GM19452 (cell line): ENCODE measurements around the gene UBR1.
A peak's percentile ranks its signal among the peaks of the same experiment; 100 is the strongest.
"Not testable (repeated sequence)": the region's sequence is repeated elsewhere in the genome, so short reads cannot be mapped to it uniquely, and the experiment has no call there.

ENCODE experiments used
- ATAC-seq: cut with Tn5 transposase; IDR thresholded peaks from one replicate; pipeline ENCODE4 v1.9.1; 2021; ENCODE audit not compliant: unreplicated experiment

UBR1 gene

GRCh38 chr15:42984493-42985034, 121.3 kb downstream of the UBR1 start:
- ATAC-seq = no peak

GRCh38 chr15:42979113-42979512, 126.7 kb downstream of the UBR1 start:
- ATAC-seq = not testable (repeated sequence)

GRCh38 chr15:42974202-42974862, 131.5 kb downstream of the UBR1 start:
- ATAC-seq = no peak

GRCh38 chr15:42973114-42973513, 132.7 kb downstream of the UBR1 start:
- no peak for ATAC-seq

- no peak for ATAC-seq
Observed at GRCh38 chr15:42971830-42972229, 134.0 kb downstream of the UBR1 start.

- ATAC-seq = no peak
Observed at GRCh38 chr15:42964476-42964875, 141.4 kb downstream of the UBR1 start.

- ATAC-seq = no peak
Observed at GRCh38 chr15:42955518-42955917, 150.3 kb downstream of the UBR1 start.

- no peak for ATAC-seq
Observed at GRCh38 chr15:42954291-42954690, 151.5 kb downstream of the UBR1 start.

- ATAC-seq = not testable (repeated sequence)
Observed at GRCh38 chr15:42948898-42949297, 156.9 kb downstream of the UBR1 start.

GRCh38 chr15:42940527-42940926, 165.3 kb downstream of the UBR1 start:
- ATAC-seq = no peak

GRCh38 chr15:42939841-42940240, 166.0 kb downstream of the UBR1 start:
- no peak for ATAC-seq

- no peak for ATAC-seq
Observed at GRCh38 chr15:42937143-42937542, 168.7 kb downstream of the UBR1 start.

- no peak for ATAC-seq
Observed at GRCh38 chr15:42933886-42934667, 171.8 kb downstream of the UBR1 start.

GRCh38 chr15:42932833-42933515, 172.9 kb downstream of the UBR1 start:
- no peak for ATAC-seq

GRCh38 chr15:42931702-42932486, 173.9 kb downstream of the UBR1 start:
- no peak for ATAC-seq

GRCh38 chr15:42929306-42929848, 176.5 kb downstream of the UBR1 start:
- ATAC-seq = no peak

GRCh38 chr15:42921342-42921731, 184.5 kb downstream of the UBR1 start:
- ATAC-seq = no peak

- ATAC-seq = peak; percentile 92
Observed at GRCh38 chr15:42920519-42921341, 185.1 kb downstream of the UBR1 start, which contains the start of gene TTBK2. TTBK2 (minus strand) TSS chr15:42920778; CDS start chr15:42878617, 42,161 bp downstream.

- ATAC-seq = peak; percentile 24
Observed at GRCh38 chr15:42919799-42920518, 185.9 kb downstream of the UBR1 start.
